Measurements from ENCODE around the gene MTRF1. TPM values are rescaled to one million over a fixed set of nuclear protein-coding genes. Genes with fewer than 3 reads are reported as not detected.
"Not testable (repeated sequence)": the region's sequence is repeated elsewhere in the genome, so short reads cannot be mapped to it uniquely, and the experiment has no call there.

MTRF1 gene
- total and polyA plus RNA-seq, 2 donors = 7.0 to 25.1 TPM

- H3K27ac ChIP-seq (ENCODE audit: low read depth) = no peak overlapping the region
- H3K4me1 ChIP-seq (ENCODE audit: insufficient read depth) = no peaks in the 10 kb centered on the region
- no peak overlapping the region for H3K4me3 ChIP-seq (ENCODE audit: low read depth, low read length)
- no peak for DNase-seq (ENCODE audit: extremely low spot score)
- H3K36me3 ChIP-seq (ENCODE audit: insufficient read depth) = no peaks in the 10 kb centered on the region
These were observed 67.4 kb downstream of the MTRF1 start for GRCh38 chr13:41196011-41196410.

- H3K27ac ChIP-seq (ENCODE audit: low read depth) = peak within 1 kb of the TSS; percentile 78
- peak; percentile 86 for DNase-seq (ENCODE audit: extremely low spot score)
- H3K4me1 ChIP-seq (ENCODE audit: insufficient read depth) = no peaks in the 10 kb centered on the region
- no peaks in the 10 kb centered on the region for H3K36me3 ChIP-seq (ENCODE audit: insufficient read depth)
- WGBS = 7% methylated on average over 66 of the region's 66 CpGs
- peak within 1 kb of the TSS; percentile 54 for H3K4me3 ChIP-seq (ENCODE audit: low read depth, low read length)
These were observed 69.2 kb downstream of the MTRF1 start, which contains the start of gene KBTBD7 for GRCh38 chr13:41193919-41194824. TSS of gene KBTBD7 (minus strand) at chr13:41194569. CDS start at chr13:41194257, 312 bp downstream.

- H3K36me3 ChIP-seq (ENCODE audit: insufficient read depth) = no peaks in the 10 kb centered on the region
- H3K4me1 ChIP-seq (ENCODE audit: insufficient read depth) = no peaks in the 10 kb centered on the region
- H3K4me3 ChIP-seq (ENCODE audit: low read depth, low read length) = no peak overlapping the region
- 94% methylated on average over 18 of the region's 18 CpGs for WGBS
- no peak for DNase-seq (ENCODE audit: extremely low spot score)
- H3K27ac ChIP-seq (ENCODE audit: low read depth) = no peak overlapping the region
These were observed 69.9 kb downstream of the MTRF1 start for GRCh38 chr13:41193469-41193868.

- Histone ChIP-seq H3K36me3 (ENCODE audit: insufficient read depth) (no peaks in the 10 kb centered on the region), H3K27ac (ENCODE audit: low read depth) (no peak overlapping the region), H3K4me3 (ENCODE audit: low read depth, low read length) (no peak overlapping the region), H3K4me1 (ENCODE audit: insufficient read depth) (no peaks in the 10 kb centered on the region)
- WGBS = 83% methylated on average over 6 of the region's 6 CpGs
- DNase-seq (ENCODE audit: extremely low spot score) = no peak
These were observed 74.8 kb downstream of the MTRF1 start for GRCh38 chr13:41188584-41188983.

- H3K4me3 ChIP-seq (ENCODE audit: low read depth, low read length) = no peak overlapping the region
- no peaks in the 10 kb centered on the region for H3K4me1 ChIP-seq (ENCODE audit: insufficient read depth)
- 90% methylated on average over 3 of the region's 3 CpGs for WGBS
- no peak for DNase-seq (ENCODE audit: extremely low spot score)
- no peak overlapping the region for H3K27ac ChIP-seq (ENCODE audit: low read depth)
- H3K36me3 ChIP-seq (ENCODE audit: insufficient read depth) = no peaks in the 10 kb centered on the region
These were observed 76.9 kb downstream of the MTRF1 start for GRCh38 chr13:41186481-41186880.

GRCh38 chr13:41182231-41182630, 81.1 kb downstream of the MTRF1 start:
- Histone ChIP-seq H3K4me3 (ENCODE audit: low read depth, low read length) (no peak overlapping the region), H3K4me1 (ENCODE audit: insufficient read depth) (no peaks in the 10 kb centered on the region), H3K27ac (ENCODE audit: low read depth) (no peak overlapping the region), H3K36me3 (ENCODE audit: insufficient read depth) (no peaks in the 10 kb centered on the region)
- DNase-seq (ENCODE audit: extremely low spot score) = no peak

- H3K27ac ChIP-seq (ENCODE audit: low read depth) = no peak overlapping the region
- no peak for DNase-seq (ENCODE audit: extremely low spot score)
- no peak overlapping the region for H3K4me3 ChIP-seq (ENCODE audit: low read depth, low read length)
- H3K36me3 ChIP-seq (ENCODE audit: insufficient read depth) = no peaks in the 10 kb centered on the region
- 78% methylated on average over 4 of the region's 4 CpGs for WGBS
- H3K4me1 ChIP-seq (ENCODE audit: insufficient read depth) = no peaks in the 10 kb centered on the region
These were observed 83.7 kb downstream of the MTRF1 start for GRCh38 chr13:41179593-41180250.

- DNase-seq (ENCODE audit: extremely low spot score) = no peak
- Histone ChIP-seq H3K4me1 (ENCODE audit: insufficient read depth) (no peaks in the 10 kb centered on the region), H3K36me3 (ENCODE audit: insufficient read depth) (no peaks in the 10 kb centered on the region), H3K27ac (ENCODE audit: low read depth) (no peak overlapping the region), H3K4me3 (ENCODE audit: low read depth, low read length) (no peak overlapping the region)
- WGBS = 74% methylated on average over 7 of the region's 7 CpGs
These were observed 85.3 kb downstream of the MTRF1 start for GRCh38 chr13:41178040-41178439.

- Histone ChIP-seq H3K36me3 (ENCODE audit: insufficient read depth) (no peaks in the 10 kb centered on the region), H3K27ac (ENCODE audit: low read depth) (no peak overlapping the region), H3K4me3 (ENCODE audit: low read depth, low read length) (no peak overlapping the region), H3K4me1 (ENCODE audit: insufficient read depth) (no peaks in the 10 kb centered on the region)
- DNase-seq (ENCODE audit: extremely low spot score) = no peak
- 36% methylated on average over 2 of the region's 2 CpGs for WGBS
These were observed 85.8 kb downstream of the MTRF1 start for GRCh38 chr13:41177616-41178015.

GRCh38 chr13:41175576-41175975, 87.8 kb downstream of the MTRF1 start:
- not testable (repeated sequence) for H3K4me3 ChIP-seq (ENCODE audit: low read depth, low read length); H3K4me1 ChIP-seq (ENCODE audit: insufficient read depth); H3K36me3 ChIP-seq (ENCODE audit: insufficient read depth); DNase-seq (ENCODE audit: extremely low spot score); H3K27ac ChIP-seq (ENCODE audit: low read depth)
- 94% methylated on average over 8 of the region's 8 CpGs for WGBS

Other genes with a start within 250 kb of the MTRF1 start
- 83.9 TPM for gene ELF1, start 244.3 kb downstream of the MTRF1 start, total RNA-seq
- gene ELF1, start 244.3 kb downstream of the MTRF1 start, polyA plus RNA-seq = 57.4 TPM
- 14.5 TPM for gene WBP4, start 202.1 kb downstream of the MTRF1 start, total RNA-seq
- gene WBP4, start 202.1 kb downstream of the MTRF1 start, polyA plus RNA-seq = 14.5 TPM
- 17.0 TPM for gene KBTBD6, start 130.8 kb downstream of the MTRF1 start, total RNA-seq
- gene KBTBD6, start 130.8 kb downstream of the MTRF1 start, polyA plus RNA-seq = 5.5 TPM
- gene KBTBD7, start 69.0 kb downstream of the MTRF1 start, total RNA-seq = 23.1 TPM
- 5.1 TPM for gene KBTBD7, start 69.0 kb downstream of the MTRF1 start, polyA plus RNA-seq
- gene NAA16, start 47.7 kb upstream of the MTRF1 start, total RNA-seq = 53.8 TPM
- 10.6 TPM for gene NAA16, start 47.7 kb upstream of the MTRF1 start, polyA plus RNA-seq
- 21.1 TPM for gene RGCC, start 194.0 kb upstream of the MTRF1 start, total RNA-seq
- gene RGCC, start 194.0 kb upstream of the MTRF1 start, polyA plus RNA-seq = 50.2 TPM